GM12878 (cell line): ENCODE results near the gene RSRP1. TPM values are rescaled to one million over a fixed set of nuclear protein-coding genes. Genes with fewer than 3 reads are reported as not detected.

Experiments
- BCL3 ChIP-seq: IDR thresholded peaks from 2 replicates; pipeline ENCODE4 v1.6.1; 2011; ENCODE audit warnings: borderline replicate concordance, low read depth, mild to moderate bottlenecking, moderate library complexity, low read length; ENCODE audit not compliant: insufficient read depth, poor library complexity, severe bottlenecking
- CBX5 ChIP-seq: sonication (generic); IDR thresholded peaks from 2 replicates; pipeline ENCODE4 v1.6.1; 2016; ENCODE audit warnings: low read depth, moderate library complexity, mild to moderate bottlenecking, inconsistent platforms
- CEBPZ ChIP-seq: fragments of 150-350 bp; IDR thresholded peaks from 2 replicates; pipeline ENCODE4 v1.6.1; 2016; ENCODE audit warnings: low read depth, low read length
- CHD2 ChIP-seq: IDR thresholded peaks from 2 replicates; pipeline ENCODE4 v1.6.1; 2011; ENCODE audit warnings: low read depth, low read length, improper control_type of control experiment, borderline replicate concordance
- CREM ChIP-seq: IDR thresholded peaks from 2 replicates; pipeline ENCODE4 v1.6.1; 2014; ENCODE audit warnings: antibody characterized with exemption, low read depth
- E2F4 ChIP-seq: IDR thresholded peaks from 2 replicates; pipeline ENCODE4 v1.6.1; 2012; ENCODE audit warnings: low read depth, low read length, improper control_type of control experiment
- EGR1 ChIP-seq, 2 experiments: IDR thresholded peaks; 1 replicate in 1 of 2; 2 replicates in 1 of 2; pipeline ENCODE4 v1.6.1; 2011 to 2012; ENCODE audit warnings: low read depth in 2 of 2, low read length in 2 of 2, borderline replicate concordance in 1 of 2, mild to moderate bottlenecking in 1 of 2, moderate library complexity in 1 of 2
- GABPA ChIP-seq: IDR thresholded peaks from 2 replicates; pipeline ENCODE4 v1.6.1; 2014; ENCODE audit warnings: antibody characterized with exemption, low read depth, mild to moderate bottlenecking, inconsistent platforms
- HDAC2 ChIP-seq: fragments of 200-600 bp; sonication (generic); IDR thresholded peaks from 2 replicates; pipeline ENCODE4 v1.6.1; 2017
- KLF5 ChIP-seq: fragments of 450-650 bp; IDR thresholded peaks from 2 replicates; pipeline ENCODE4 v1.6.1; 2014; ENCODE audit warnings: mild to moderate bottlenecking; ENCODE audit not compliant: partially characterized antibody
- LARP7 ChIP-seq: fragments of 450-650 bp; IDR thresholded peaks from 2 replicates; pipeline ENCODE4 v1.6.1; 2017; ENCODE audit warnings: mild to moderate bottlenecking
- MTA3 ChIP-seq: IDR thresholded peaks from 2 replicates; pipeline ENCODE4 v1.6.1; 2012; ENCODE audit warnings: low read length, inconsistent platforms, borderline replicate concordance
- NFIC ChIP-seq: IDR thresholded peaks from 2 replicates; pipeline ENCODE4 v1.6.1; 2012; ENCODE audit warnings: low read depth, mild to moderate bottlenecking, inconsistent platforms, low read length, moderate library complexity
- NR2C2 ChIP-seq: IDR thresholded peaks from 2 replicates; pipeline ENCODE4 v1.6.1; 2011; ENCODE audit warnings: borderline replicate concordance, low read depth; ENCODE audit not compliant: control insufficient read depth, insufficient read length
- POLR2AphosphoS5 ChIP-seq: IDR thresholded peaks from 2 replicates; pipeline ENCODE4 v1.6.1; 2011; ENCODE audit warnings: mild to moderate bottlenecking, low read length, inconsistent platforms
- SMAD5 ChIP-seq: IDR thresholded peaks from 2 replicates; pipeline ENCODE4 v1.6.1; 2016; ENCODE audit warnings: antibody characterized with exemption, low read depth
- SPI1 ChIP-seq: IDR thresholded peaks from 2 replicates; pipeline ENCODE4 v1.6.1; 2011; ENCODE audit warnings: low read depth, mild to moderate bottlenecking, low read length, moderate library complexity, borderline replicate concordance; ENCODE audit not compliant: insufficient read depth
- SRF ChIP-seq, 2 experiments: IDR thresholded peaks; 2 replicates each; pipeline ENCODE4 v1.6.1; 2011; ENCODE audit warnings: low read depth in 2 of 2, low read length in 2 of 2, mild to moderate bottlenecking in 1 of 2, moderate library complexity in 1 of 2
- TARDBP ChIP-seq: IDR thresholded peaks from 2 replicates; pipeline ENCODE4 v1.6.1; 2016; ENCODE audit warnings: borderline replicate concordance
- TCF3 ChIP-seq: IDR thresholded peaks from 2 replicates; pipeline ENCODE4 v1.6.1; 2012; ENCODE audit warnings: low read depth, mild to moderate bottlenecking, low read length, borderline replicate concordance; ENCODE audit not compliant: insufficient read depth
- TCF7 ChIP-seq: IDR thresholded peaks from 2 replicates; pipeline ENCODE4 v1.6.1; 2014; ENCODE audit warnings: antibody characterized with exemption, borderline replicate concordance
- YY1 ChIP-seq: IDR thresholded peaks from 2 replicates; pipeline ENCODE4 v1.6.1; 2011; ENCODE audit warnings: low read depth, mild to moderate bottlenecking, low read length
- ZNF207 ChIP-seq: fragments of 450-650 bp; IDR thresholded peaks from 2 replicates; pipeline ENCODE4 v1.6.1; 2014; ENCODE audit warnings: antibody characterized with exemption, mild to moderate bottlenecking, borderline replicate concordance
- polyA plus RNA-seq, 11 experiments: library from polyadenylated mRNA; depleted of rRNA in 4 of 11; unstranded in 6 of 11; stranded (reverse) in 5 of 11; fragments of >200 nt; fragmentation: Nextera tagmentation in 4 of 11; fragmentation: Illumina TruSeq in 1 of 11; extraction: Ambion mirVana in 4 of 11; extraction: Trizol in 1 of 11; gene quantifications; 1 replicate in 1 of 11; 2 replicates in 10 of 11; pipeline versions ENCODE4 v1.2.1 to v1.2.3, GENCODE V29; 2011 to 2016; ENCODE audit warnings: inconsistent platforms in 2 of 11, missing spikeins in 2 of 11, low read depth in 1 of 11
- total RNA-seq, 4 experiments: library from RNA; depleted of rRNA in 3 of 4; stranded (reverse); fragments of >200 nt in 3 of 4; fragmentation: Illumina TruSeq in 1 of 4; extraction: Trizol in 1 of 4; gene quantifications; 2 replicates each; pipeline versions ENCODE4 v1.2.1 to v1.2.3, GENCODE V29; 2013 to 2021

Gene RSRP1
- total and polyA plus RNA-seq, 10 of the 15 experiments (the other 5 are each of a cell fraction or from before 2014, with no cell fraction given): 23.5 to 128 (median 90.0) TPM

GRCh38 chr1:25239681-25240541, 7.3 kb downstream of the RSRP1 start (continued):
- TF ChIP-seq EGR1 (IDR thresholded peaks at IDR 0.05; ENCODE audit: borderline replicate concordance in 1 of 2, low read depth in 2 of 2, low read length in 2 of 2) (no peak), HDAC2 (no peak; the same call in 1 of the 2 replicates), SRF (IDR thresholded peaks at IDR 0.05; ENCODE audit: low read depth in 2 of 2, low read length in 2 of 2) (no peak; a peak in 1 of 4 replicates), KLF5 (peak; percentile 82), MTA3 (peak; percentile 81; the same call in 1 of the 2 replicates), TARDBP (no peak), BCL3 (peak; percentile 24), YY1 (peak; percentile 75), CHD2 (peak; percentile 65; the same call in 1 of the 2 replicates), CREM (peak; percentile 31; the same call in 1 of the 2 replicates), NR2C2 (no peak), LARP7 (peak; percentile 47; the same call in 1 of the 2 replicates), CEBPZ (no peak), TCF3 (0 out of 2 replicates have a peak, but pooled peaks have one; percentile 24), SPI1 (no peak), POLR2AphosphoS5 (peak; percentile 94), ZNF207 (0 out of 2 replicates have a peak, but pooled peaks have one; percentile 81), TCF7 (no peak), SMAD5 (peak; percentile 44; the same call in 1 of the 2 replicates), NFIC (0 out of 2 replicates have a peak, but pooled peaks have one; percentile 16), CBX5 (no peak), GABPA (peak; percentile 86), E2F4 (0 out of 2 replicates have a peak, but pooled peaks have one; percentile 33)
